GDM1 (cell line): ENCODE data around the gene DDX20.

Experiments
- DNase-seq: peaks from one replicate; lab custom pipeline; 2025; lab: John Stamatoyannopoulos, UW

Gene DDX20

DNA sequence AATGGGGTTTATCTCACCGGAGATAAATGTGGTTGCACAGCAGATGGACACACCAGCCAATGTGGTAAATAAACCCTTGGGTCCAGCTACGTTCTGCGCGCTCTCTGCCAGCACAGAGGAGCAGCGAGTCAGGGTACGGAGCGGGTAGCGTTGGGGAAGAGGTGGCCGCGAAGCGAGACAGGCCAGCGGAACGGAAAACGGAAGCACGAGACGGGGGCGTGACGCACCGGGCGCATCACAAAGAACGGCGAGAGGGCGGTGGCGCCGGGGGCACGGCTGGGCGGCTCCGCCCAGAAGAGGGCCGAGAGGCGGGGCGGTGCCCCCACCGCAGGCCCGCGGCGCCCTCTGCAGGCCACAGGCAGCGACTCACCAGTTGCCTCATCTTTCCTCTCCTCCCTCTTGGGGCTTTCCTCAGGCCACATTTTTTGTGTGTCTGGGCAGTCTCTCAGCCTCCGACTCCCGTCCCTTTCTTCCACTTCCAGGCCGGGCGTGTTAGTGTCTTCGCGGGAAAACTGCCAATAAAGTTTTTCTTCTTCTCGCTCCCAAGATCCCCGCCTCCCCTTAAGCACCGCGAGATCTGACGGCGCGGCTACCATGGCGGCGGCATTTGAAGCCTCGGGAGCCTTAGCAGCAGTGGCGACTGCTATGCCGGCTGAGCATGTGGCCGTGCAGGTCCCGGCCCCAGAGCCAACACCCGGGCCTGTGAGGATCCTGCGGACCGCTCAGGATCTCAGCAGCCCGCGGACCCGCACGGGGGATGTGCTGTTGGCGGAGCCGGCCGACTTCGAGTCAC, at the start of gene DDX20:
Gene DDX20, plus strand, starts transcription at position 571 of the 793 bp plus-strand sequence. Its CDS starts 24 bp downstream, at position 595.
- peak; percentile 95 for DNase-seq

DNA sequence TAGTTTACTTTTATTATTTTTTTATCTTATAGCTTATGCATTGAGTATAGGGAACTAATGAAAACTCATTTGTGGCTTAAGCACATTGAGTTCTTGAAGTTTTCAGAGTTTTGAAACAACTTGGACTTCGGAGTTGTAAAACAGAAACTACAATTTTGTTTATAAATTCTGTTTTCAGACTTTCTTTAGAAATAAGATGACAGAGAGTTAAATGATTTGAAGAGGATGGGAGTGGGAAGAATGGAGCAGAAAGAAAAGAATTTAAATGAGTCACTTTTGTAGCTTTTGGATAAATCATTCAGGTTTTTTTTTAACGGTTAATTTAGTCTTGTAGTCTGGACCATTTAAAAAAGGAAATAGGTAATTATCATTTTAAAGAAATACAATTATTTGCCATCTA, 48.8 kb upstream of the DDX20 start:
- no peak for DNase-seq

- no peak for DNase-seq
Observed at GRCh38 chr1:111707906-111708305, 47.8 kb upstream of the DDX20 start.

DNA sequence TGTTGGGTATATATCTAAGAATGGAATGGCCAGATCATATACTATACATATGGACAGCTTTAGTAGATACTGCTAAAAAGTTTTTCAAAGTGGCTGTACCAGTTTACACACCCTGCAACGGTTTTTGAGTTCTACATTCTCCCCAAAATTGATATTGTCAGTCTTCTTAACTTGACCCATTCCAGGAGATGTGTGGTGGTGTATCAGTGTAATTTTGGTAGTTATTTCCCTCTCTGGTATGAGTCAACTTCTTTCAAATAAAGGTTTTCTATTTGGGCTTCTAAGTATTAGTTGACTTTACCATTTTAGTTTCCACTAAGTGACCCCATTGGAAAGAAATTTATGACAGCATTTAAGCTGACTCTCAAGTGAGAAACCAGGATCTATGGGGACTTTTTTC, 45.7 kb upstream of the DDX20 start:
- DNase-seq = no peak

DNA sequence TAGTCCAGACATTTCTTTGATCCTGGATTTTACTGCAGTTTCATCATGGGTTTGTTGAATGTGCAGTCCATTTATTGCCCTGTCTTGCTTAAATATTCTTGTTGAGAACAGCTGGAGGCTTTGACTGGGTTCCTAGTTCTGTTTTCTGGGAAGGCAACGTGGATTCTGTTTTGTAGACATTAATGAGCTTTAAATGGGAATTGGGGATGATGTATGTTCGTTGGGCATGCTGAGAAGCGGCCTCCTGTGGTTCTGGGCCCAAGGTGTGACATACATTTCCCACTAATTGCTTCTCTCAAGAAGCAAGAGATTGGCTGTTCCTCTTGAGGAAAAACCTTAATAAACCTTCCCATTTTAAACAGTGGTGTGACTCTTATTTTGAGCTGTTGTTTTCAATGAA, 39.4 kb upstream of the DDX20 start:
- DNase-seq = no peak

GRCh38 chr1:111717450-111717849, 38.3 kb upstream of the DDX20 start:
- DNase-seq = no peak

GRCh38 chr1:111719135-111719534, 36.6 kb upstream of the DDX20 start:
- no peak for DNase-seq

- DNase-seq = no peak
Observed at GRCh38 chr1:111719674-111720132, 36.0 kb upstream of the DDX20 start.

- DNase-seq = no peak
Observed at GRCh38 chr1:111720274-111720976, 35.3 kb upstream of the DDX20 start.

GRCh38 chr1:111720977-111721786, 34.5 kb upstream of the DDX20 start:
- no peak for DNase-seq

DNA sequence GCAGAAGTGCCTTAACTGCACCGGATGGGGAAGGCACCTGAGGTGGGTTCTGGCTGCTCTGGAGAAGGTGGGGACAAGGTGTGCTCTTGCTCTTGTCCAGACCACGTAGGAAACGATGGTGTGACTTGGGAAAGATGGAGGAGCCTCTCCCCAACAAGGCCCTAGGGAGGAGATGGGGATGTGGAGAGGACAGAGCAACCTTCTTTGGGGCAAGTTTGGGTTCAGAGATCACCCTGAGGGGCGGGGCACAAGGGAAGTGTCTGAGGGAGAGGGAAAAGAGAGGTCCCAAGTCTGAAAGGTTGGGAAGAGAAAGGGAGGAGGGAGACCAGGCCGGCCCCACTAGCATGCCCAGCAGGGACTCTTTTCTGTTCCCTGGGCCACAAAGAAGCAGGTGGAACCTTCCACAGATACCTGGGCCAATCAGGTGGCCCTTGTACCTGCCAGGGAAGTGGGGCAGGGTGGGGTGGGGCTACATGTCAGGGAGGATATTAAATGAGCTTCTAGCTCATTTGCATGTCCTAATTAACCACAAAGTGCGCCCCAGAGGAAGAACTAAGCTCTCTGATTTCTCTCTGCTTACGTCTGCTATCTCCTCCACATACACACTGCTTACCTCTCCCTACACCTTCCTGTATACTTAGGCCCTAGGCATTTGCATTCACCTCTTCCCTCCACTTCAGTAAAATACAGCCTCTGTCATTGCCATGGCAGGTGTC, 32.5 kb upstream of the DDX20 start:
- no peak for DNase-seq

GRCh38 chr1:111723871-111724270, 31.8 kb upstream of the DDX20 start:
- no peak for DNase-seq

- DNase-seq = no peak
Observed at GRCh38 chr1:111725192-111725591, 30.5 kb upstream of the DDX20 start.

- DNase-seq = no peak
Observed at GRCh38 chr1:111727056-111727455, 28.6 kb upstream of the DDX20 start.

GRCh38 chr1:111729271-111729921, 26.3 kb upstream of the DDX20 start:
- DNase-seq = no peak

GRCh38 chr1:111729946-111730681, 25.6 kb upstream of the DDX20 start:
- no peak for DNase-seq

DNA sequence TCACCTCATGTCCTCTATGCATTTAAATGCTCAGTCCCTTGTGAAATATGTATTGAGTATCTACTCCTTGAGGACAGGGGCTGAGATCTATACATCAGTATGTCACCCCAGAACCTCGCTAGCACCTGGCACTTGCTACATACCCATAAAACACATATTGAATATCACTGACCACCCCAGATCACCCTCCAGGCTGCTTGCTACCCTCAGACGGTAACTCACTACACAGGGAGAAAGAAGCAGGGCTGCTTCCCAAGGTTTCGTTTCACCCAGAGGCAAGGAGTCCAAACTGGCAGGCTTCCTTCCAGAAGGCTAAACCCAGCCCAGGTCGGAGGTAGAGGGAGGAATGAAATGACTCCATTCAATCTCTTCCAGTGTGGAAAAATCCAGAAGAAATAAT, 25.0 kb upstream of the DDX20 start:
- DNase-seq = no peak

GRCh38 chr1:111731956-111732355, 23.7 kb upstream of the DDX20 start:
- DNase-seq = no peak

GRCh38 chr1:111732718-111733117, 23.0 kb upstream of the DDX20 start:
- no peak for DNase-seq

- peak; percentile 59 for DNase-seq
Observed at GRCh38 chr1:111733183-111733991, 22.3 kb upstream of the DDX20 start.
